ENCODE measurements around the gene ABCG1. TPM values are rescaled to one million over a fixed set of nuclear protein-coding genes. Genes with fewer than 3 reads are reported as not detected.

Gene ABCG1
- total and polyA plus RNA-seq, 4 donors: 11.5 to 65.0 (median 35.0) TPM

DNA sequence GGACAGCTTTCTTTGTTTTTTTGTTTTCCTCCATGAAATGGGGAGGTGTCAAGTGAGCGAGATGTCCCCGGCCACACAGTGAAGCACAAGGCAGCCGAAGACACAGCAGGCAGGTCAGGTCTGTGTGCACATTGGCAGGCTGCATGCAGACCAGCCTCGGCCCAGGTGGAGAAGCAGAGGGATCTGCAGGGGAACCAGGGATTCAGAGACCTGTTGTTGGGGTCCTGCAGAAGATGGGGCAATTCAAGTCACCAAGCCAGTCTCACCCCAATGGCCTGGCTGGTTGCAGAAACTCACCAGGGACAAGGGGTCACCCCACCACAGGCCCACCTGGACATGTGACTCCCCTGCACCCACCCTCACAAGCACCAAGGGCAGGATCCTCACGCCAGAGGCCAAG lies 4.0 kb upstream of the ABCG1 start:
- TF ChIP-seq, protein P1, sequence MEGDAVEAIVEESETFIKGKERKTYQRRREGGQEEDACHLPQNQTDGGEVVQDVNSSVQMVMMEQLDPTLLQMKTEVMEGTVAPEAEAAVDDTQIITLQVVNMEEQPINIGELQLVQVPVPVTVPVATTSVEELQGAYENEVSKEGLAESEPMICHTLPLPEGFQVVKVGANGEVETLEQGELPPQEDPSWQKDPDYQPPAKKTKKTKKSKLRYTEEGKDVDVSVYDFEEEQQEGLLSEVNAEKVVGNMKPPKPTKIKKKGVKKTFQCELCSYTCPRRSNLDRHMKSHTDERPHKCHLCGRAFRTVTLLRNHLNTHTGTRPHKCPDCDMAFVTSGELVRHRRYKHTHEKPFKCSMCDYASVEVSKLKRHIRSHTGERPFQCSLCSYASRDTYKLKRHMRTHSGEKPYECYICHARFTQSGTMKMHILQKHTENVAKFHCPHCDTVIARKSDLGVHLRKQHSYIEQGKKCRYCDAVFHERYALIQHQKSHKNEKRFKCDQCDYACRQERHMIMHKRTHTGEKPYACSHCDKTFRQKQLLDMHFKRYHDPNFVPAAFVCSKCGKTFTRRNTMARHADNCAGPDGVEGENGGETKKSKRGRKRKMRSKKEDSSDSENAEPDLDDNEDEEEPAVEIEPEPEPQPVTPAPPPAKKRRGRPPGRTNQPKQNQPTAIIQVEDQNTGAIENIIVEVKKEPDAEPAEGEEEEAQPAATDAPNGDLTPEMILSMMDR (IDR thresholded peaks at IDR 0.05; ENCODE audit: control extremely low read depth, extremely low read depth): no peak
- Histone ChIP-seq H3K9ac (ENCODE audit: insufficient read depth in 1 of 2, low read length in 2 of 2) (no peak overlapping the region), H3K9me3 (ENCODE audit: control insufficient read depth in 4 of 4, insufficient read depth in 3 of 4, low read length in 3 of 4) (no peaks in the 10 kb centered on the region), H3K27ac (ENCODE audit: low read depth in 1 of 2, low read length in 1 of 2) (no peak overlapping the region), H3K4me3 (no peak overlapping the region), H3K27me3 (ENCODE audit: control insufficient read depth in 3 of 3, insufficient read depth in 3 of 3, low read length in 2 of 3) (peaks cover 0 to 18% (median 10%) of the 10 kb centered on the region in 3 donors), H3K36me3 (ENCODE audit: control insufficient read depth in 4 of 4, insufficient read depth in 4 of 4, low read length in 4 of 4) (no peaks in the 10 kb centered on the region), H3K4me1 (ENCODE audit: control insufficient read depth in 5 of 5, insufficient read depth in 5 of 5, low read length in 5 of 5) (peaks cover 0 to 10% (median 4%) of the 10 kb centered on the region in 5 donors)
- 86 to 89% methylated on average over 5 of the region's 5 CpGs for WGBS, 2 donors
- ATAC-seq (ENCODE audit: insufficient read depth, low FRiP score): no peak
- no peak for DNase-seq

GRCh38 chr21:42215942-42216725 lies 2.8 kb upstream of the ABCG1 start:
- Histone ChIP-seq H3K36me3 (ENCODE audit: control insufficient read depth in 4 of 4, insufficient read depth in 4 of 4, low read length in 4 of 4) (no peaks in the 10 kb centered on the region), H3K27me3 (ENCODE audit: control insufficient read depth in 3 of 3, insufficient read depth in 3 of 3, low read length in 2 of 3) (peaks cover 0 to 24% (median 22%) of the 10 kb centered on the region in 3 donors), H3K9ac (ENCODE audit: insufficient read depth in 1 of 2, low read length in 2 of 2) (no peak overlapping the region), H3K27ac (ENCODE audit: low read depth in 1 of 2, low read length in 1 of 2) (no peak overlapping the region), H3K9me3 (ENCODE audit: control insufficient read depth in 4 of 4, insufficient read depth in 3 of 4, low read length in 3 of 4) (no peaks in the 10 kb centered on the region), H3K4me3 (no peak overlapping the region), H3K4me1 (ENCODE audit: control insufficient read depth in 5 of 5, insufficient read depth in 5 of 5, low read length in 5 of 5) (peaks cover 0 to 11% (median 0%) of the 10 kb centered on the region in 5 donors)
- ATAC-seq (ENCODE audit: insufficient read depth, low FRiP score) (no peak), DNase-seq (no peak)
- TF ChIP-seq, protein P1 (IDR thresholded peaks at IDR 0.05; ENCODE audit: control extremely low read depth, extremely low read depth): no peak
- WGBS, 2 donors: 92 to 94% methylated on average over 9 of the region's 9 CpGs

DNA sequence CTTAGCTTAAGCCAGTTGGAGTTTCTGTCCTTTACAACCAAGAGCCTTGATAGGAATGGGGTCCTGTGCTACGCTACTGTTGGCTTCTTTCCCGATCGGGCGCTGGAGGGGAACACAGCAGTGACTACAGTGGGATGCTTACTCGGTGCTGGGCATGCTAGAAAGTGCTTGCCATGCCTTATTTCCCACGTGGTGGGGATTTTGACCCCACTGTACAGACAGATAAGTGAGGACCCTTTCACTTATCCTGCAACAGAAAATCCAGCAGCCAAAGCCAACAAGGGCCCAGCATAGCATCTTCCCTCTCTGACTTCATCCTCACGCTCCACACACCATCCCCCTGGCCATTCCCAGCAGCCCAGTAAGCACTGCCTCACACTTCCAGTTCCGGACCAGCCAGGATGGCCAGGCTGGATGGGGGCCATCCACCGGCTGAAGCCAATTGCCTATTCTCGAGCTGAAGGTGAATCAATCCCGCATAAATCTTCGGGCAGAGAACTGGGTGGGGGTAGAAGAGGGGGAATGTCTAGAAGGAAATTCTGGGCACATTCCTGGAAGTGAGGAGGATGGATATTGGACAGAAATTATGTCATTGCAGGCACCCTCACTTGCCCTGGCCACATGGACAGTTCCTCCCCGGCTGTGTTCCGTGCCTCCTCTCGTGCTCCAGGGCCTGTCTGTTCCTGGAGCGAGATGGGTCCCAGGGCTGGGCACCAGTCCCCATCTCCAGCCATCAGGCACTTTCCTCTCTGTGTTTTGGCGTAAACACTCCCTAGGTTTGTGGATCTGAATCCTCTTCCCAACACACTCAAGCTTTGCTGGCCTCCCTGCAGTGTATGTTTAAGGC lies 2.0 kb upstream of the ABCG1 start:
- no peak overlapping the region for H3K4me3 ChIP-seq
- no peak overlapping the region for H3K27ac ChIP-seq (ENCODE audit: low read depth in 1 of 2, low read length in 1 of 2)
- no peaks in the 10 kb centered on the region for H3K9me3 ChIP-seq (ENCODE audit: control insufficient read depth in 4 of 4, insufficient read depth in 3 of 4, low read length in 3 of 4)
- no peak for DNase-seq
- H3K36me3 ChIP-seq (ENCODE audit: control insufficient read depth in 4 of 4, insufficient read depth in 4 of 4, low read length in 4 of 4): no peaks in the 10 kb centered on the region
- TF ChIP-seq, protein P1 (IDR thresholded peaks at IDR 0.05; ENCODE audit: control extremely low read depth, extremely low read depth): no peak
- peaks cover 0 to 24% (median 22%) of the 10 kb centered on the region in 3 donors for H3K27me3 ChIP-seq (ENCODE audit: control insufficient read depth in 3 of 3, insufficient read depth in 3 of 3, low read length in 2 of 3)
- whole genome bisulfite sequencing, 2 donors: 93 to 96% methylated on average over 17 of the region's 17 CpGs
- no peak for ATAC-seq (ENCODE audit: insufficient read depth, low FRiP score)
- H3K9ac ChIP-seq (ENCODE audit: insufficient read depth in 1 of 2, low read length in 2 of 2): no peak overlapping the region
- H3K4me1 ChIP-seq (ENCODE audit: control insufficient read depth in 5 of 5, insufficient read depth in 5 of 5, low read length in 5 of 5): peaks cover 0 to 13% (median 3%) of the 10 kb centered on the region in 5 donors
